ENCODE data around the gene MICU2.
"Not testable (repeated sequence)": the region's sequence is repeated elsewhere in the genome, so short reads cannot be mapped to it uniquely, and the experiment has no call there.

Gene MICU2

DNA sequence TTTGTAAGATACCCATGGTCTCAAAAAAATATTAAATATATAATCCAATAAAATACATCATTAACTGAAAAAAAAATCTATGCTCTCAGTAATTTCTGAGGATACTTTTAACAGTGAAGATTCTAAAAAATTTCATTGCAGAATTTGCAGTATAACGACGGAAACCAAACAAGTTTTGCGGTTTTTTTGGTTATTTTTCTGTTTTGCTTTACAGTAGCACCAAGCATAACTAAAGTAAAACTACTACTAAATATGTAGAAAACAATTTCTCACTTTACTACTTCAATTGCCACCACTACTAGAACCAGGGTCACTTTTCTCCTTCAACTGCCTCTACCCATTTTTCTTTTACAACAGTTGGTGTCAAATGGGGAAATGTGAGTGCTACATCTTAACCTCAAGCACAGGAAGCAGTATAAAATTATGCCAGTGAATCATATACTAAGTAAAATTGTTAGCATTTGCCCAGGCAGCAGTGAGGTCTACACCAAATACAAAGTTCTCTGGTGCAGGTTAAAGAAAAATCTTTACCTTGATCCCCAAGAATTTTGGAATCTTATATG is 24.1 kb downstream of the MICU2 start:
- Mint-ChIP-seq H3K4me3 (peak overlapping the region in 1 of 2 donors; percentile 60), H3K27me3 (no peaks in the 10 kb centered on the region), H3K4me1 (peaks cover 49% of the 10 kb centered on the region), H3K9me3 (peaks cover 5 to 8% of the 10 kb centered on the region in 2 donors), H3K27ac (peak overlapping the region in 1 of 2 donors; percentile 34)
- DNase-seq (no peak), ATAC-seq (peak; percentile 94)

DNA sequence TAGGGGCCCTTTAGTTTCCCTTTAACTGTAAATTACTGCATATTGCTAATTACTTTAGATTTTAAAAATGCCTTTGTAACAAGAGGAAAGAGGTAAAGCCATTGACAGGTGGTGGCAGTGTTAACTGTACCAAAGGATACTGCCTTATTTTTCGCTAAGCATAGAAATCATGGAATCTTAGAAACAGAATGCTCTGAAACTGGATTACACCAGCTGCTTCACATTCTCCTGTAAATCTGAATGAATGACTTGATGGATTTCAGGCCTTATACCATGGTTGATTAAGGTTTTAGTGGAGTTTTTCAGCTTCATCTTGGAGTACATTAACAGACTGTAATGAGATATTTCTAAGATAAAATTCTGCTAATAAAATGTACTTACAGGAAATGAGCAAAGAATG is 25.2 kb downstream of the MICU2 start:
- Mint-ChIP-seq H3K4me3 (no peak overlapping the region), H3K9me3 (peaks cover 5 to 8% of the 10 kb centered on the region in 2 donors), H3K27me3 (no peaks in the 10 kb centered on the region), H3K27ac (no peak overlapping the region), H3K4me1 (peaks cover 60% of the 10 kb centered on the region)
- no peak for ATAC-seq
- DNase-seq, result no peak

DNA sequence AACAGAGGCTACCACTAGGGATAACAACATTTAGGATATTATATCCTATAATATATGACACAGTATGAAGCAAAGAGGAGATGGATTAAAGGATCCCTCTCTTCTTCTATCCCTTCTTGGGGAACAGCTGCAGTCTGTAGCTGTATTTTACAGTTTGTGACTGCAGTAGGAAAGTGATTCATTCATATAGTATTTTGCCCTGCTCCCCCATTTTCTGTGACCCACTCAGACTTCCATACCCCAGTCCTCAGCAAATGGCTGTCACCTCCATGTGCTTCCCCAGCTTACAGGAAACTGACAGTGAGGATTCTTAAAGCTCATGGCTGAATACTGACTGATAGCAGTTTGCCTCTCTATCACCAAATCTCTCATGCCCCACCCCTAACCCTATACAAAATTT is 27.5 kb downstream of the MICU2 start:
- no peak overlapping the region for H3K27ac Mint-ChIP-seq
- H3K4me1 Mint-ChIP-seq, result peaks cover 49% of the 10 kb centered on the region
- H3K4me3 Mint-ChIP-seq, result no peak overlapping the region
- H3K9me3 Mint-ChIP-seq, result no peaks in the 10 kb centered on the region
- H3K27me3 Mint-ChIP-seq, result no peaks in the 10 kb centered on the region
- ATAC-seq, result no peak
- no peak for DNase-seq

DNA sequence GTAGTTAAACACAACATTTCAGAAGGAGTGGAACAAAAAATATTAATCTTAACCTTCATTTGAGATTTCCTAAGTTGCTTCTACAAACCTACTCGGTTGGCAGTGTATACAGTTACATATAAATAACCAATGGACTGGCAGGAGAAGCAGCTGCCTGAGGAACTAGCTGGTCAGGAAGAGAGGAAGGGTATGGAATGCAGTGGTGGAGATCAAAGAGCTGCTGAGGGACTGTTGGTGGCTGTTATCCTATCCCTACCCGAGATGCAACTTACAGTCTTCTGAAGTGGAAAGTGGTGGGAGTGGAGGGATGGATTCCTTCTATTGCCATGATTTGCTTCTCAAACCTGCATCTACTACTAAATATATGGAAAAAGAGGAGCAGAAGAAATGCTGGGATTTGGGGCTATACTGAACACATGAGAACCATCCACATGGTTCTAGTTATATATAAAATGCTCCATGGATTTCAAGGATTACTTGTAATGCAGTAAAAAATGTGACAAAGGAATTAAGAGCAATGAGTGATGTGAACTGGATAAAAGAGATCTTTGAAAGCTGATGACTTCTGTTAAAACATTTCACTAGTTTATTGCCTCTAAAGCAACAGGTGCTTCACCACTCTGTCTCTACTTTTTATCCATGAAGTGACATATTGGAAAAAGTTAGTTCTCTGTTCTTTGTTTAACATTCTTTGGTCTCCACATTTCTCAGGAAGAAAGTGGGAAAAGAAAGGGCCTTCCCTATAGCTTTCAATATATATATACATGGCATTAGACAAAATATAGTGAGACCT is 29.9 kb downstream of the MICU2 start:
- no peaks in the 10 kb centered on the region for H3K9me3 Mint-ChIP-seq

DNA sequence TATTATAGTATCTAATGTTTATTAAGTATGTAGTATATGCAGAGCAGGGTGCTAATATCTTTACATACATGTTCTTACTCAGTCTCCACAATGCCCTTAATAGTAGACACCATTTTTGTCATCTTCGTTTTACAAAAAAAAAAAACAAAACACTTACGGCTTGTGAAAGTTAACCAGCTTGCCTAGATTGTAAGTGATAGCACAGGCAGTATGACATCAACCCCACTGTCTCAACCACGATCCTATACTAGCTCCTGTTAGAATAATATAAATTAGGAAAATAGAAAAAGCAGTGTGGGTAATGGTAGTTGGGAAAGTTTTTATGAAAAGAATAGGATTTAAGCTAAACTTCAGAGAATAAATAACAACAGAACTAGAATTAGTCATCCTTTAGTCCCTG is 34.3 kb downstream of the MICU2 start:
- no peak for ATAC-seq
- H3K9me3 Mint-ChIP-seq, result no peaks in the 10 kb centered on the region
- no peak for DNase-seq
- H3K4me1 Mint-ChIP-seq, result peaks cover 20% of the 10 kb centered on the region
- H3K27ac Mint-ChIP-seq, result no peak overlapping the region
- H3K27me3 Mint-ChIP-seq, result no peaks in the 10 kb centered on the region
- H3K4me3 Mint-ChIP-seq, result no peak overlapping the region

More for the DNA sequence above, 29.9 kb downstream of the MICU2 start:
- H3K27ac Mint-ChIP-seq, result peak overlapping the region in 1 of 2 donors; percentile 83
- ATAC-seq (no peak), DNase-seq (no peak)
- H3K4me1 Mint-ChIP-seq, result peaks cover 27% of the 10 kb centered on the region
- no peaks in the 10 kb centered on the region for H3K27me3 Mint-ChIP-seq
- H3K4me3 Mint-ChIP-seq, result no peak overlapping the region

DNA sequence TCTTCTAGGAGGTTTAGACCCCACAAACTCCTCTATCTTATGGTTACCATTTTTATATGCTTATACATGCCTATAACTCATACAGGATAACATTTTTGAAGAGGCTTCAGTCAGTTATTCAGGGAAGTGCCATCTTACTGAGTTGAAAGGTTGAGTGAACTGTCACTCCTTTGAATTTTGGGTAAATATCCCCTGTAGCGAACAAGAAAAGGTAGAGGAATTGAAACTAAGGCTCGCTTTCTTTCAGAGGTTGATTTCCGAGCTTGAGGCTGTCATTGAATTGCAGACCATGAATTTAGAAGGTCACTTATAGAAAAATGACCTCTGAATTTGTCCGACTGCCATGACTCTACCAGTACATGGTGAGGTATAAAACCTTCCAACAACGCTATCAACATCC is 35.1 kb downstream of the MICU2 start:
- ATAC-seq, result no peak
- Mint-ChIP-seq H3K4me3 (no peak overlapping the region), H3K9me3 (no peaks in the 10 kb centered on the region), H3K27me3 (no peaks in the 10 kb centered on the region), H3K4me1 (peaks cover 12% of the 10 kb centered on the region), H3K27ac (no peak overlapping the region)
- no peak for DNase-seq

DNA sequence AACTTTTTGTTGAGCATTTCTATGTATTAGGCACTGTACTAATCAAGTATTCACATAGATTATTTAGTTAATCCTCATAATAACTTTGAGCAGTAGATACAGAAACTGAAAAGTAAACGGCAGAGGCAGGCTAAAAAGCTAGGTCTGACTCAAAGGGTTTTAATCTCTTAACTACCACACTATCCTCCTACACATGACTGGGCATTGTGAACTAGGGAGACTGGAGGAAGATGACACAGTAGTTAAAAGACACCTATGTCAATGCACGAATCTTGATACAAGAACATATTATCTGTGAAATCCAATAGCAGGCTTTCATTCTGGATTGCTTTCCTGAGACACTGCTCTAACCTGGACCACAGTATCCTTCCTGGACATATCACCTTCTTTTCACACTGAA is 36.3 kb downstream of the MICU2 start:
- ATAC-seq (peak; percentile 66), DNase-seq (no peak)
- H3K4me3 Mint-ChIP-seq, result no peak overlapping the region
- H3K27me3 Mint-ChIP-seq, result no peaks in the 10 kb centered on the region
- no peak overlapping the region for H3K27ac Mint-ChIP-seq
- peaks cover 2 to 5% of the 10 kb centered on the region in 2 donors for H3K9me3 Mint-ChIP-seq
- H3K4me1 Mint-ChIP-seq, result peaks cover 9% of the 10 kb centered on the region

DNA sequence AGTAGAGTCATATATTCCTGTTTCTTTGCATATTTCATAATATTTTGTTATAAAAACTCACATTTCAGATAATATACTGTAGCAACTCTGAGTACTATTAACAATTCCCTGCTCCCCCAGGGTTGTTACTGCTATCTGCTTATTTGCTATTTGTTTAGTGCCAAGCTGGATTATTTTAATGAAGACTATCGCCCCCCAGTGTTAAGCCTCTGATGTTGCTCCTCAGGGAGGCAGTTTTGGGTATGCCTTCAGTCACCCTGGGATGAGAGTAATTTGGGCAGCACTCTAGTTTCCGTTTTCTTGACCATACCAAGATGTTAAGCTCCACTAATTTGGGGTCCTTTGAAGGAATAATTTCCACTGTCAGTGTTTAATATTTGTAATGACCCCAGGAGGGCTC is 46.0 kb downstream of the MICU2 start:
- Mint-ChIP-seq H3K27me3 (no peaks in the 10 kb centered on the region), H3K9me3 (peaks cover 14 to 15% of the 10 kb centered on the region in 2 donors), H3K4me3 (no peak overlapping the region), H3K4me1 (no peaks in the 10 kb centered on the region), H3K27ac (no peak overlapping the region)
- DNase-seq, result no peak
- no peak for ATAC-seq

DNA sequence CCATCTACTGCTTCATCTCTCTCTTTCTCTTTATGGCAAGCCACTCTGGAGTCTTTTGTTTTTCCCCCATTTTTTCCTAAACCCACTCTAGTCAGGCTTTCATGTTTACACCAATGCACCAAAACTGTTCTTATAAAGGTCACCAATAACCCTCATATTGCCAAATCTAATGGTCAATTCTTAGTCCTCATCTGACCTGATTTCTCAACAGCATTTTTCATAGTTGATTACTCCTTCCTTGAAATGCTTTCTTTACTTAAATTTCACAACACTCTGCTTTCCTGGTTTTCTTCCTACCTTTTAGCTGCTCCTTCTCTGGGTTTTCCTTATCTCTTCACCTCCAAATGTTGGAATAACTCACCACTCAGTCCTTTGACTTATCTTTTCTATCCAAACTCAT is 47.9 kb downstream of the MICU2 start:
- Mint-ChIP-seq H3K9me3 (peaks cover 4 to 9% of the 10 kb centered on the region in 2 donors), H3K4me3 (no peak overlapping the region), H3K4me1 (no peaks in the 10 kb centered on the region), H3K27ac (no peak overlapping the region), H3K27me3 (no peaks in the 10 kb centered on the region)
- DNase-seq, result no peak
- ATAC-seq, result no peak

DNA sequence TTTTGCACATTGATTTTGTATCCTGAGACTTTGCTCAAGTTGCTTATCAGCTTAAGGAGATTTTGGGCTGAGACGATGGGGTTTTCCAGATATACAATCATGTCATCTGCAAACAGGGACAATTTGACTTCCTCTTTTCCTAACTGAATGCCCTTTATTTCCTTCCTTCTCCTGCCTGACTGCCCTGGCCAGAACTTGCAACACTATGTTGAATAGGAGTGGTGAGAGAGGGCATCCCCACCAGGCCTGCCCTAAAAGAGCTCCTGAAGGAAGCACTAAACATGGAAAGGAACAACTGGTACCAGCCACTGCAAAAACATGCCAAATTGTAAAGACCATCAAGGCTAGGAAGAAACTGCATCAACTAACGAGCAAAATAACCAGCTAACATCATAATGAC is 50.7 kb downstream of the MICU2 start:
- not testable (repeated sequence) for H3K27me3 Mint-ChIP-seq, H3K4me1 Mint-ChIP-seq

DNA sequence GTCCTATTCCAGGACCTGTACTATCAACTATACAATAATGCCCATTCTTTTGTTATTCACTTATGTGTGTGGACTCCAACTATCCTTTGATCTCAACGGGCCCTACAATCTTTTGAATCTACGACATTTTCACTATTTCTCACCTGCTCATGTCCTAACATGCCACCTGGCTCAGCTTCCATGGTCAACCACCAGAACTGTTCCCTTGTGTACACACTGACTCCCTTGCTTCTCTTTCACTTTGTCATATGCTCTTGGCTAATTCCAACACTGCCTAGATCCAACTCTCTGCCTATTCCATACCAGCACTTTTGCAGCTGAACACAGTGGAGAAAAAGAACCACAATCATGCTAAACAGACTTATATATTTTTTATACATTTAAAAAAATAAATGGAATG is 53.1 kb downstream of the MICU2 start:
- Mint-ChIP-seq H3K27ac (no peak overlapping the region), H3K27me3 (no peaks in the 10 kb centered on the region), H3K4me3 (no peak overlapping the region), H3K4me1 (no peaks in the 10 kb centered on the region), H3K9me3 (peaks cover 3 to 9% of the 10 kb centered on the region in 2 donors)
- ATAC-seq, result no peak
- no peak for DNase-seq

More for the DNA sequence above, 50.7 kb downstream of the MICU2 start:
- not testable (repeated sequence) for ATAC-seq, H3K4me3 Mint-ChIP-seq, H3K27ac Mint-ChIP-seq, DNase-seq, H3K9me3 Mint-ChIP-seq

DNA sequence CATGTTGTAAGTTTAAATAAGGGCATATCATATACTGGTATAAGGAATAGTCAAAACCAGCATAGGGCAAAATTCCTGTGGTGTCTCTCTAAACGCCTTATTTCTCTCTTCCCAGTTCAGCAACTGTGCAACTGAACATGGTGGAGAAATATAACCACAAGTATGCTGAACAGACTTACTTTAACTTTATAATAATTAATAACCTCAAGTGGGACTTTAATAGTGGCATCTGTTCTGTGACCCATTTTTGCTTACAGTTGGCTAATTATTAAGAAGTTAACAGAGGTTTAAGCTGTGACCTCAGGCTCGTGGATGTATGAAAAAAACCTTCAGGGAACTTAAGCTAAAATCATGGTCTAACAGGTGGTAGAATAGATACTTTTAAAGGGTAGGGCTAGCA is 54.3 kb downstream of the MICU2 start:
- Mint-ChIP-seq H3K4me3 (no peak overlapping the region), H3K27me3 (no peaks in the 10 kb centered on the region), H3K27ac (no peak overlapping the region), H3K4me1 (no peaks in the 10 kb centered on the region), H3K9me3 (peaks cover 0 to 8% of the 10 kb centered on the region in 2 donors)
- DNase-seq (no peak), ATAC-seq (no peak)

DNA sequence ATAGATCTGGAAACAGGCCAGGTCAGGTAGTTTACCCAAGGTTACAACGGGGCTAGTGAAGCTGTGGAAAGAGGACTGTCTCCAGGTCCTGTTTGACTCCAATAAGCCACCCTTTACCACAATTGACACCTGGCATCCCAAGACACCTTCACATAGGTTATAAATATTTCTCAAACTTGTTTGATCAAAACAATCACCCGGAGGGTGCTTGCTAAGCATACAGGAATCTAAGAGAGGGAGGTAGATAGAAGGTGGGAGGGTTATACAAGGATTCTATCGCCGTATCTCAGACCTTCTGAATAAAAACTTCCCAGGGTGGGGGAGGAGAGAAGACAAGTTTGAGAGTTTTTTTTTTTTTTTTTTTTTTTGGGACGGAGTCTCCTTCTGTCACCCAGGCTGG is 55.4 kb downstream of the MICU2 start:
- no peak for DNase-seq

DNA sequence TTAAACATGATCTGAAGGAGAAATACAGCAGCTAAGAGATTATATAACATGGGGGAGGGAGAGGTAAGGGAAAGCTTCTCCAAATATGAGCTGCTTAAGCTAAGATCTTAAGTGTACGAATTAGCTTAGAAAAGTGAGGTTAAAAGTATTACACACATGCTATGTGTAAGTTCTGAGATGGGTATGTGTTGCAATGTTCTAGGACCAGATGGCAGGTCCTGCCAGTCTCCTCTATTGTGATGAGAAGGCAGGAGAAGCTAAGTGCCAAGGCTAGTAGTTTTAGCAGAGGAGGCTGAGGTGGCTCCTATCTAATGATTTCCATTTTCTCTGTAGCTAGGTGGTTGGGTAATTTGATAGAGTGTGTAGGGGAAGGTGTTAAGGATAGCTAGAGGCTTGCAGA is 57.6 kb downstream of the MICU2 start:
- ATAC-seq, result no peak
- no peaks in the 10 kb centered on the region for H3K9me3 Mint-ChIP-seq
- DNase-seq, result no peak
- H3K4me1 Mint-ChIP-seq, result peaks cover 9% of the 10 kb centered on the region
- no peaks in the 10 kb centered on the region for H3K27me3 Mint-ChIP-seq
- no peak overlapping the region for H3K4me3 Mint-ChIP-seq
- H3K27ac Mint-ChIP-seq, result no peak overlapping the region

More for the DNA sequence above, 55.4 kb downstream of the MICU2 start:
- Mint-ChIP-seq H3K27me3 (no peaks in the 10 kb centered on the region), H3K4me1 (peaks cover 6% of the 10 kb centered on the region), H3K9me3 (no peaks in the 10 kb centered on the region), H3K4me3 (no peak overlapping the region), H3K27ac (no peak overlapping the region)
- ATAC-seq, result no peak

DNA sequence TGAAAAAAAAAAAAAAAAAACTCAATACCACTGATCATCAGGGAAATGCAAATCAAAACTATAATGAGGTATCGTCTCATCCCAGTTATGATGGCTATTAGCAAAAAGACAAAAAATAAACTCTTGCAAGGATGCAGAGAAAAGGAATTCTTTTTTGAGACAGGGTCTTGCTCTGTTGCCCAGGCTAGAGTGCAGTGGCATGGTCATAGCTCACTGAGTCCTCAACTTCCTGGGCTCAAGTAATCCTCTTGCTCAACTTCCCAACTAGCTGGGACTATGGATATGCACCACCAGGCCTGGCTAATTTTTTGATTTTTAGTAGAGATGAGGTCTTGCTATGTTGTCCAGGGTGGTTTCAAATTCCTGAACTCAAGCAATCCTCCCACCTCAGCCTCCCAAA is 59.5 kb downstream of the MICU2 start:
- H3K9me3 Mint-ChIP-seq, result no peaks in the 10 kb centered on the region
- DNase-seq (no peak), ATAC-seq (no peak)
- H3K27ac Mint-ChIP-seq, result no peak overlapping the region
- no peaks in the 10 kb centered on the region for H3K27me3 Mint-ChIP-seq
- H3K4me3 Mint-ChIP-seq, result no peak overlapping the region
- H3K4me1 Mint-ChIP-seq, result peaks cover 9% of the 10 kb centered on the region

DNA sequence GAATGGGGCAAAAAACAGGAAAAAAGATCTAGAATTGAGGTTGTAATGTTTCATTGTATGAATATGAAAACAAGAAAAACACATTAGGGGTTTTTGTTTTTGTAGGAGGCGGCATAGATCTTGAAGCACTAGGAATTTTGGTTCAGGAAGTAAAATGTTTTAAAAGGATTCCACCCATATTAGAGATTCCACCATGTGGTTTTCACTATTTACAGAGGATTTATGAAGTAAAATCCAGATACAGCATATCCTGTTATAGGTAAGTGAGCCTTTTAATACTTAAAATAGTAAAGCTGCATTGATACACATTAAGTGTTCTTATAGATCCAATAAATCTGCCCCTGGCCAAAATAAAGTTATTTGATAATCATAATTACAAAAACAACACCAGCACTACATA is 61.4 kb downstream of the MICU2 start:
- DNase-seq, result no peak
- ATAC-seq, result no peak
- Mint-ChIP-seq H3K27ac (no peak overlapping the region), H3K4me3 (no peak overlapping the region), H3K27me3 (no peaks in the 10 kb centered on the region), H3K4me1 (peaks cover 9% of the 10 kb centered on the region), H3K9me3 (peaks cover 0 to 5% of the 10 kb centered on the region in 2 donors)
